Type B pancreatic cell (in vitro differentiated cells): ENCODE results near the gene GRB10. TPM values are rescaled to one million over a fixed set of nuclear protein-coding genes. Genes with fewer than 3 reads are reported as not detected.

Source experiments
- DNase-seq: peaks from one replicate; pipeline ENCODE4 v3.0.0; 2021; ENCODE audit warnings: mixed read lengths; ENCODE audit not compliant: unreplicated experiment; ENCODE audit errors: extremely low spot score
- H3K27ac Mint-ChIP-seq: 2 replicates; pipeline ENCODE4 v1.8.0; 2021; ENCODE audit warnings: mild to moderate bottlenecking, mixed read lengths
- H3K27me3 Mint-ChIP-seq: 2 replicates; pipeline ENCODE4 v1.8.0; 2021; ENCODE audit warnings: mixed read lengths
- H3K36me3 Mint-ChIP-seq: 2 replicates; pipeline ENCODE4 v1.8.0; 2021; ENCODE audit warnings: mixed read lengths
- H3K4me1 Mint-ChIP-seq: one replicate; pipeline ENCODE4 v1.8.0; 2021; ENCODE audit warnings: mixed read lengths; ENCODE audit not compliant: unreplicated experiment
- H3K4me3 Mint-ChIP-seq: 2 replicates; pipeline ENCODE4 v1.8.0; 2021; ENCODE audit warnings: mild to moderate bottlenecking, mixed read lengths
- H3K9me3 Mint-ChIP-seq: 2 replicates; pipeline ENCODE4 v1.8.0; 2021; ENCODE audit warnings: mixed read lengths
- total RNA-seq: library from RNA; stranded (reverse); gene quantifications from 2 replicates; pipeline ENCODE4 v1.2.1, GENCODE V29; 2021; ENCODE audit warnings: low replicate concordance
- TF ChIP-seq, protein P1 (sequence below): fragments of 200-600 bp; sonication (generic); conservative IDR thresholded peaks from 2 replicates; pipeline ENCODE4 v1.5.0; 2021; ENCODE audit warnings: antibody characterized with exemption, mild to moderate bottlenecking

The GRB10 gene
- total RNA-seq, 1 donor from 2014 or later = 42.3 TPM

DNA sequence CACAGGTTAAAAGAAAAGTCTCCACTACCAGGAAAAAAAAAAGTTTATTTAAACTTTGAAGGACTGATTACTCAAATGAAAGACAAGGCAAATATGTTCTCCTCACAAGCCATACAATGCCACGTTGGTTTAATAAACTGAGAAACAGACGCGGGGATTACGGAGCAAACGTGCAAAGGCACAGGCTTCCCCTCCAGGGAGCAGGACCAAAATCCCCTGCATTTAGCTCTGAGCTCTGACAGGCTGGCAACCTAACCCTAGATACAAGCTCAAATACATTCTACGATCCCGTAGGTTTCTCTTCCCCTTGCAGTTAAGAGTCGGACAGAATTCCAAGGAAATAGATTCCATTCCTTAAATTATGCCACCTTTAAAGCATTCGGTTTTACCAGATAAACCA is 7.7 kb upstream of the GRB10 start:
- peaks cover 3% of the 10 kb centered on the region for H3K4me1 Mint-ChIP-seq
- TF ChIP-seq, protein P1, sequence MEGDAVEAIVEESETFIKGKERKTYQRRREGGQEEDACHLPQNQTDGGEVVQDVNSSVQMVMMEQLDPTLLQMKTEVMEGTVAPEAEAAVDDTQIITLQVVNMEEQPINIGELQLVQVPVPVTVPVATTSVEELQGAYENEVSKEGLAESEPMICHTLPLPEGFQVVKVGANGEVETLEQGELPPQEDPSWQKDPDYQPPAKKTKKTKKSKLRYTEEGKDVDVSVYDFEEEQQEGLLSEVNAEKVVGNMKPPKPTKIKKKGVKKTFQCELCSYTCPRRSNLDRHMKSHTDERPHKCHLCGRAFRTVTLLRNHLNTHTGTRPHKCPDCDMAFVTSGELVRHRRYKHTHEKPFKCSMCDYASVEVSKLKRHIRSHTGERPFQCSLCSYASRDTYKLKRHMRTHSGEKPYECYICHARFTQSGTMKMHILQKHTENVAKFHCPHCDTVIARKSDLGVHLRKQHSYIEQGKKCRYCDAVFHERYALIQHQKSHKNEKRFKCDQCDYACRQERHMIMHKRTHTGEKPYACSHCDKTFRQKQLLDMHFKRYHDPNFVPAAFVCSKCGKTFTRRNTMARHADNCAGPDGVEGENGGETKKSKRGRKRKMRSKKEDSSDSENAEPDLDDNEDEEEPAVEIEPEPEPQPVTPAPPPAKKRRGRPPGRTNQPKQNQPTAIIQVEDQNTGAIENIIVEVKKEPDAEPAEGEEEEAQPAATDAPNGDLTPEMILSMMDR = no peak
- peak overlapping the region; percentile 64 for H3K4me3 Mint-ChIP-seq
- peaks cover 7% of the 10 kb centered on the region for H3K9me3 Mint-ChIP-seq
- peaks cover 4% of the 10 kb centered on the region for H3K36me3 Mint-ChIP-seq
- DNase-seq = no peak
- H3K27ac Mint-ChIP-seq = no peak overlapping the region
- peaks cover 46% of the 10 kb centered on the region for H3K27me3 Mint-ChIP-seq

DNA sequence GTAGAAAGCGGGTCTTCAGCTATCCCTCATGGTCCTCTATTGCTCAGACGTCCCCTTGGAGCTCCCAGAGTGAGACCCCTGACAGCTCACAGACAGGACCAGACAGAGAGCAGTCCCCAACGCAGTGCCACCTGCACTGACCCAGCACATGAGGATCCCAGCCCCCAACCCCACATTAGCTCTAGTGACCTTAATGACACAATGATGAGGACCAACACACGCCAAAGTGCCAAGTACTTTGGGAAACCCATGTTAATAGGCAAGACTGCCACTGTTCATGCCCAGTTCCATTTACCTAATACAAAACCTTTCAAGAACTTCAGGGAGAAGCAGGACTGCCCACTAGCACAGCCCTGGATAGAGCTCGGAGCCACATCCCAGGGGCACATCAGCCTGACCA is 5.7 kb upstream of the GRB10 start:
- Mint-ChIP-seq H3K27ac (no peak overlapping the region), H3K4me1 (peaks cover 6% of the 10 kb centered on the region), H3K9me3 (peaks cover 7% of the 10 kb centered on the region), H3K4me3 (no peak overlapping the region), H3K27me3 (peaks cover 43% of the 10 kb centered on the region), H3K36me3 (peaks cover 10% of the 10 kb centered on the region)
- DNase-seq = no peak
- TF ChIP-seq, protein P1 = no peak

DNA sequence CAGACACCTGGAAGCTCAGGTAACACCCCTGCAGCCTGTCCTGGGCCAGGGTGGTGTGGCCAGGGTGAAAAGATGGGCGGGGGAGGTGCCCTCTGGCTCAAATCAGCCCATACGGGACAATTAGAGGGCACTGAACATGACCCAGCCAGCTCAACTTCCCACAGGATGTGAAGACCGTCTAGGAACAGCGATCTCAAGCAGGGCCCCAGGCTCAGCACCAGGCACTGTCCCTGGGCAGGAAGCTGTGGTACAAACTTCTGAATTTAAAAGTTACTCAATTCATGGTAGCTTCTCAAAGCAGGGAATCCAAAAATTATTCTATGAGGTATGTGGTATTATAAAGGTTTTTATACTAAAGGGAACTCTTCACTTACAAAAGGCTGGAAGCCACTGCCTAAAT is 5.1 kb upstream of the GRB10 start:
- Mint-ChIP-seq H3K27ac (no peak overlapping the region), H3K36me3 (peaks cover 15% of the 10 kb centered on the region), H3K4me1 (peaks cover 12% of the 10 kb centered on the region), H3K4me3 (no peak overlapping the region), H3K9me3 (peaks cover 7% of the 10 kb centered on the region), H3K27me3 (peaks cover 49% of the 10 kb centered on the region)
- TF ChIP-seq, protein P1 = no peak
- no peak for DNase-seq

DNA sequence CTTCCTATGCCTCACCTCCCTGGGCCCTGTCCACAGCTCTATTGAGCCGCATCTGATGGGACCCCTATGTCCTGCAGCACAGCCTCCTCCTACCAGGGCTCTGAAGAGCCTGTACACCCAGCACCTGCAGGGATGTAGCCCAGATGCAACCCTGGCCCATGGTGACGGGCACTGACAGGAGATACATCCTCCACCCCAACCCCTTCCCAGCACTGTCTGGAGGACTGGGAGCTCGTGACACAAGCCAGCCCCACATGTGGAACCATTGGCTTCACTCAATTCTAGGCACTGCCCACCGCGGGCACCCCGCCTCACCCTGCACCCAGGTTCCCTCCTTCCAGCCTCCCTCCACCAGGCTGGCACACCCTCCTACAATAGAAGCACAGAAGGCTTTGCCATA is 2.6 kb upstream of the GRB10 start:
- H3K4me3 Mint-ChIP-seq = no peak overlapping the region
- H3K27ac Mint-ChIP-seq = no peak overlapping the region
- DNase-seq = no peak
- H3K9me3 Mint-ChIP-seq = peaks cover 7% of the 10 kb centered on the region
- TF ChIP-seq, protein P1 = no peak
- H3K4me1 Mint-ChIP-seq = peaks cover 12% of the 10 kb centered on the region
- H3K27me3 Mint-ChIP-seq = peaks cover 44% of the 10 kb centered on the region
- H3K36me3 Mint-ChIP-seq = peaks cover 15% of the 10 kb centered on the region

DNA sequence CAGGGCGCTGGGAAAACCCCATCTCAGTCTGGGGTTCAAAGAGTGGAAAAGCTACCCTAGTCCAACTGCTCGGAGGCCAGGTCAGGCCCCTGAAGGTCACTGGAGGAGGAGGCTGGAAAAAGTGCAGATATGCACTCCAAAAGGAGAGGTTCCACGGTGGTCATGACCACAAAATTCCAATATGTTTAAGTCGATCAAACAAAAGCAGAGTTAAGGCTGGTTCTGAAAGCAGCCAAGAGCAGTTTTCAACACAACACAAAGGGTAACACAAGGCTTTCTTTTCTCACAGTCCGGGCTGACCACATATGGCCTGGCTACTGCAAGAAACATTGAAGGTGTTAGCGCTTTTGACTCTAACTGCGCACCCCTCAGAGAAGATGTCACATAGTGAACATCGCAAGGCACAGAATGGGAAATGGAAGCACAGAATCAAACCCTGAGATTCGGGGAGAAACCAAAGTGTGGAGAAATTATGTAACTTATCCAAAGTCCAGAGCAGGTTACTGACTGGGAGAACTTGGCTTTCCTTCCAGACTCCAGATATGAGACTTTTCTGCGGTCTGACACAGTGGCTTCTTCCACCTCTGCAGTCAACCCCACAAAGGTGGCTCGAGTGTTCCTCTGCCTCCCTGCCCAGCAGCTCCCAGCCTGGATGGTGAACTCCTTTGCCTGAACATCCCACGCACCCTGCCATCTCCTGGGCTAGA is 1.3 kb upstream of the GRB10 start:
- Mint-ChIP-seq H3K4me3 (peak overlapping the region; percentile 85), H3K27ac (no peak overlapping the region), H3K9me3 (peaks cover 7% of the 10 kb centered on the region), H3K4me1 (peaks cover 25% of the 10 kb centered on the region), H3K27me3 (peaks cover 47% of the 10 kb centered on the region), H3K36me3 (peaks cover 15% of the 10 kb centered on the region)
- TF ChIP-seq, protein P1 = no peak
- DNase-seq = no peak
